ENCODE results near the gene ATP6V0A1. TPM values are rescaled to one million over a fixed set of nuclear protein-coding genes. Genes with fewer than 3 reads are reported as not detected.

The ATP6V0A1 gene
- total and polyA plus RNA-seq, 2 donors (not counting 3 experiments of a cell fraction or from before 2014, with no cell fraction given), result 37.3 to 49.2 TPM

- POLR2A ChIA-PET, result no interaction called here
- H4K20me1 ChIP-seq (replicated peaks; ENCODE audit: control insufficient read depth, extremely low read depth, insufficient read depth, low read length), result no peaks in the 10 kb centered on the region
- peak within 1 kb of the TSS; percentile 0 for H3K27ac ChIP-seq (ENCODE audit: insufficient read depth, low read depth, low read length)
- peak within 1 kb of the TSS; percentile 57 for H3K4me2 ChIP-seq (ENCODE audit: insufficient read depth, low read length)
- H3K9me1 ChIP-seq (replicated peaks; ENCODE audit: control insufficient read depth, extremely low read depth, insufficient read depth, low read length), result no peaks in the 10 kb centered on the region
- H3K27me3 ChIP-seq (ENCODE audit: control insufficient read depth in 2 of 2, insufficient read depth in 2 of 2, low read length in 2 of 2), result no peaks in the 10 kb centered on the region
- peaks cover 35% of the 10 kb centered on the region for H3K79me2 ChIP-seq (ENCODE audit: control insufficient read depth, insufficient read depth, low read length)
- peak within 1 kb of the TSS; percentile 56 for H3K9ac ChIP-seq (replicated peaks; ENCODE audit: extremely low read depth, insufficient read depth, low read length)
- CTCF ChIA-PET, result interaction anchor here (0.9 to 5.4 kb wide), 7 partner anchors 11 to 345 kb away, joined by 3 to 38 read pairs (median 3); partner anchors contain the start of genes CCR10, PSMC3IP, RETREG3 and TUBG1
- intact Hi-C loops (cut with micrococcal nuclease) (loop anchor here (1.0 kb wide), 1 partner anchor 10 kb away; the partner anchor contains the start of gene PSMC3IP), dilution Hi-C loops (cut with MboI; ENCODE audit: extremely low pct_ligation_motif_present, low sequenced_read_pairs) (no loop called here)
- no peaks in the 10 kb centered on the region for H3K9me3 ChIP-seq (replicated peaks; ENCODE audit: control insufficient read depth, insufficient read depth, low read length)
- peak within 1 kb of the TSS; percentile 29 to 70 (median 61) for H3K4me3 ChIP-seq (replicated peaks in 1 of 3; ENCODE audit: insufficient read depth in 1 of 3, low read depth in 1 of 3, low read length in 3 of 3)
- peak within 1 kb of the TSS; percentile 76 for H2AFZ ChIP-seq (ENCODE audit: low read depth, low read length)
- no TSS peak for BruUV-seq (replicated peaks)
- H3K36me3 ChIP-seq (ENCODE audit: control insufficient read depth in 2 of 2, extremely low read depth in 1 of 2, insufficient read depth in 2 of 2, low read length in 2 of 2), result peaks cover 19 to 39% of the 10 kb centered on the region in 2 experiments
- FAIRE-seq (peak; percentile 87), DNase-seq (ENCODE audit: low read depth, low spot score) (peak; percentile 92)
- H3K4me1 ChIP-seq (ENCODE audit: control insufficient read depth, extremely low read depth, insufficient read depth, low read length), result peaks cover 27% of the 10 kb centered on the region
- TF ChIP-seq POLR2A (IDR thresholded peaks at IDR 0.05; ENCODE audit: low read depth, low read length) (peak; percentile 70), GATA2 (IDR thresholded peaks at IDR 0.05; ENCODE audit: insufficient read depth, insufficient read length, low read depth, low read length) (no peak), FOS (IDR thresholded peaks at IDR 0.05; ENCODE audit: borderline replicate concordance, insufficient read depth, low read length) (no peak), POLR2AphosphoS5 (IDR thresholded peaks at IDR 0.05; ENCODE audit: insufficient read depth, low read depth, low read length) (peak; percentile 78), CTCF (IDR thresholded peaks at IDR 0.05; ENCODE audit: extremely low read depth in 1 of 2, insufficient read depth in 1 of 2, low read depth in 1 of 2, low read length in 2 of 2) (no peak), MYC (IDR thresholded peaks at IDR 0.05; ENCODE audit: low read depth, low read length) (no peak), JUN (IDR thresholded peaks at IDR 0.05; ENCODE audit: borderline replicate concordance, insufficient read depth, insufficient read length, low read depth) (no peak), EZH2 (IDR thresholded peaks at IDR 0.05; ENCODE audit: borderline replicate concordance, low read depth, low read length, severe bottlenecking) (no peak), MAX (IDR thresholded peaks at IDR 0.05; ENCODE audit: insufficient read depth, insufficient read length) (peak; percentile 95)
Measured at GRCh38 chr17:42566883-42567573, 108.3 kb downstream of the ATP6V0A1 start, which contains the start of gene MLX. Gene MLX (plus strand): TSS chr17:42567100. CDS start chr17:42567125, 25 bp downstream.

Data from endothelial cell of umbilical vein (primary cell).